Epithelial cell of esophagus (primary cell): ENCODE results near the gene SIRT7.

Experiments
- DNase-seq: peaks from one replicate; pipeline ENCODE4 v3.0.0; 2010; ENCODE audit warnings: low read depth
- H3K4me3 ChIP-seq: 2 replicates; pipeline ENCODE4 v1.5.1; 2011; ENCODE audit warnings: mild to moderate bottlenecking, low read length, control low read depth
- CTCF ChIP-seq: IDR thresholded peaks from 2 replicates; pipeline ENCODE4 v1.5.1; 2011; ENCODE audit warnings: low read depth, mild to moderate bottlenecking, low read length, control low read depth, inconsistent platforms; ENCODE audit not compliant: insufficient read depth; ENCODE audit errors: missing control alignments

SIRT7 gene

GRCh38 chr17:81917565-81918332 lies at the start of gene SIRT7:
TSS of gene SIRT7 (minus strand) at chr17:81918176. CDS start at chr17:81918131, 45 bp downstream.
- peak; percentile 76 for DNase-seq
- TF ChIP-seq CTCF: no peak
- peak within 1 kb of the TSS; percentile 59 for H3K4me3 ChIP-seq

- H3K4me3 ChIP-seq: no peak overlapping the region
- DNase-seq: no peak
- TF ChIP-seq CTCF: no peak
Observed at GRCh38 chr17:81967244-81967532, 49.2 kb upstream of the SIRT7 start.

- DNase-seq: no peak
- H3K4me3 ChIP-seq: no peak overlapping the region
- no peak for TF ChIP-seq CTCF
Observed at GRCh38 chr17:81966343-81967243, 48.6 kb upstream of the SIRT7 start.

GRCh38 chr17:81964081-81964849 lies 46.3 kb upstream of the SIRT7 start:
- DNase-seq: no peak
- no peak for TF ChIP-seq CTCF
- no peak overlapping the region for H3K4me3 ChIP-seq

GRCh38 chr17:81962499-81963441 lies 44.8 kb upstream of the SIRT7 start:
- TF ChIP-seq CTCF: no peak
- no peak for DNase-seq
- no peak overlapping the region for H3K4me3 ChIP-seq
